ENCODE measurements around the gene NDEL1. TPM values are rescaled to one million over a fixed set of nuclear protein-coding genes. Genes with fewer than 3 reads are reported as not detected.

NDEL1 gene
- total RNA-seq, 4 donors from 2014 or later = 58.1 to 67.3 (median 63.4) TPM

GRCh38 chr17:8472663-8473062 lies 37.0 kb downstream of the NDEL1 start:
- Histone ChIP-seq H3K27ac (no peak overlapping the region), H3K27me3 (no peaks in the 10 kb centered on the region), H3K4me1 (peaks cover 0 to 32% (median 6%) of the 10 kb centered on the region in 3 donors), H3K4me3 (no peak overlapping the region), H3K9me3 (no peaks in the 10 kb centered on the region), H3K36me3 (peaks cover 0 to 84% of the 10 kb centered on the region in 2 donors)
- TF ChIP-seq POLR2AphosphoS5 (IDR thresholded peaks at IDR 0.05) (no peak), CTCF (IDR thresholded peaks at IDR 0.05) (no peak), POLR2A (IDR thresholded peaks at IDR 0.05) (no peak), EP300 (IDR thresholded peaks at IDR 0.05) (no peak)
- ATAC-seq = no peak
- WGBS, 2 donors (ENCODE audit: low coverage in 1 of 2) = 80 to 85% methylated on average over 2 to 7 of the region's 8 CpGs

- no peak overlapping the region for H3K4me3 ChIP-seq
- H3K4me1 ChIP-seq = peaks cover 0 to 32% (median 6%) of the 10 kb centered on the region in 3 donors
- ATAC-seq = no peak
- 67 to 89% methylated on average over 1 to 10 of the region's 13 CpGs for WGBS, 2 donors (ENCODE audit: low coverage in 1 of 2)
- H3K36me3 ChIP-seq = peaks cover 0 to 84% of the 10 kb centered on the region in 2 donors
- H3K27me3 ChIP-seq = no peaks in the 10 kb centered on the region
- TF ChIP-seq POLR2A (IDR thresholded peaks at IDR 0.05) (no peak), POLR2AphosphoS5 (IDR thresholded peaks at IDR 0.05) (no peak), CTCF (IDR thresholded peaks at IDR 0.05) (no peak), EP300 (IDR thresholded peaks at IDR 0.05) (no peak)
- H3K9me3 ChIP-seq = no peaks in the 10 kb centered on the region
- H3K27ac ChIP-seq = no peak overlapping the region
Observed at GRCh38 chr17:8473451-8474192, 37.9 kb downstream of the NDEL1 start.

GRCh38 chr17:8474826-8475225 lies 39.1 kb downstream of the NDEL1 start:
- no peak for ATAC-seq
- Histone ChIP-seq H3K27me3 (no peaks in the 10 kb centered on the region), H3K36me3 (peaks cover 0 to 87% of the 10 kb centered on the region in 2 donors), H3K4me1 (peaks cover 0 to 32% (median 8%) of the 10 kb centered on the region in 3 donors), H3K27ac (no peak overlapping the region), H3K4me3 (no peak overlapping the region), H3K9me3 (no peaks in the 10 kb centered on the region)
- WGBS, 2 donors (ENCODE audit: low coverage in 1 of 2) = 73% methylated on average over 4 of the region's 15 CpGs; no CpG with 5 or more reads in 1 of the 2 donors
- TF ChIP-seq POLR2AphosphoS5 (IDR thresholded peaks at IDR 0.05) = no peak
- no peak for TF ChIP-seq POLR2A (IDR thresholded peaks at IDR 0.05)
- no peak for TF ChIP-seq EP300 (IDR thresholded peaks at IDR 0.05)
- TF ChIP-seq CTCF (IDR thresholded peaks at IDR 0.05) = no peak

GRCh38 chr17:8475227-8475626 lies 39.5 kb downstream of the NDEL1 start:
- H3K9me3 ChIP-seq = no peaks in the 10 kb centered on the region
- TF ChIP-seq POLR2AphosphoS5 (IDR thresholded peaks at IDR 0.05) (no peak), EP300 (IDR thresholded peaks at IDR 0.05) (no peak), POLR2A (IDR thresholded peaks at IDR 0.05) (no peak)
- no peak overlapping the region for H3K4me3 ChIP-seq
- ATAC-seq = no peak
- H3K4me1 ChIP-seq = peaks cover 0 to 32% (median 8%) of the 10 kb centered on the region in 3 donors
- H3K27ac ChIP-seq = no peak overlapping the region
- H3K27me3 ChIP-seq = no peaks in the 10 kb centered on the region
- WGBS, 2 donors (ENCODE audit: low coverage in 1 of 2) = 83 to 89% methylated on average over 3 to 7 of the region's 9 CpGs
- peaks cover 0 to 91% of the 10 kb centered on the region in 2 donors for H3K36me3 ChIP-seq

GRCh38 chr17:8475781-8476180 lies 40.1 kb downstream of the NDEL1 start:
- 75% methylated on average over 7 of the region's 16 CpGs; no CpG with 5 or more reads in 1 of the 2 donors for WGBS, 2 donors (ENCODE audit: low coverage in 1 of 2)
- H3K4me1 ChIP-seq = peaks cover 0 to 32% (median 10%) of the 10 kb centered on the region in 3 donors
- no peaks in the 10 kb centered on the region for H3K27me3 ChIP-seq
- ATAC-seq = no peak
- H3K36me3 ChIP-seq = peaks cover 0 to 95% of the 10 kb centered on the region in 2 donors
- H3K4me3 ChIP-seq = no peak overlapping the region
- no peak for TF ChIP-seq POLR2AphosphoS5 (IDR thresholded peaks at IDR 0.05)
- no peaks in the 10 kb centered on the region for H3K9me3 ChIP-seq
- no peak overlapping the region for H3K27ac ChIP-seq

- Histone ChIP-seq H3K36me3 (peaks cover 0 to 96% of the 10 kb centered on the region in 2 donors), H3K4me1 (peaks cover 0 to 27% (median 10%) of the 10 kb centered on the region in 3 donors), H3K27ac (no peak overlapping the region), H3K4me3 (no peak overlapping the region), H3K9me3 (no peaks in the 10 kb centered on the region), H3K27me3 (no peaks in the 10 kb centered on the region)
- TF ChIP-seq CTCF (IDR thresholded peaks at IDR 0.05) = no peak
- TF ChIP-seq POLR2A (IDR thresholded peaks at IDR 0.05) = no peak
- TF ChIP-seq POLR2AphosphoS5 (IDR thresholded peaks at IDR 0.05) = no peak
- no peak for TF ChIP-seq EP300 (IDR thresholded peaks at IDR 0.05)
- 75 to 95% methylated on average over 4 to 8 of the region's 22 CpGs for WGBS, 2 donors (ENCODE audit: low coverage in 1 of 2)
- no peak for ATAC-seq
Observed at GRCh38 chr17:8476741-8477140, 41.1 kb downstream of the NDEL1 start.
